PFSK-1 (cell line): ENCODE results near the gene POC1A.

Experiments
- FOXP2 ChIP-seq: optimal IDR thresholded peaks from 2 replicates; pipeline ENCODE3; 2011; ENCODE audit warnings: borderline replicate concordance, control low read depth, inconsistent platforms; ENCODE audit not compliant: insufficient read depth; ENCODE audit errors: extremely low read length, extremely low read depth
- POLR2AphosphoS5 ChIP-seq: IDR thresholded peaks from 2 replicates; pipeline ENCODE4 v1.6.1; 2012; ENCODE audit warnings: low read depth, mild to moderate bottlenecking, control low read depth, low read length, moderate library complexity
- SIN3A ChIP-seq: IDR thresholded peaks from 2 replicates; pipeline ENCODE4 v1.6.1; 2012; ENCODE audit warnings: mild to moderate bottlenecking, low read length, moderate library complexity, borderline replicate concordance; ENCODE audit not compliant: insufficient read depth
- TAF1 ChIP-seq: IDR thresholded peaks from 2 replicates; pipeline ENCODE4 v1.6.1; 2012; ENCODE audit warnings: low read length, control low read depth, borderline replicate concordance; ENCODE audit not compliant: insufficient read depth
- TF ChIP-seq, protein P1 (sequence below), 2 experiments: IDR thresholded peaks; 2 replicates each; pipeline versions ENCODE4 v1.6.1 to v1.8.0; 2011 to 2012; ENCODE audit warnings: low read depth in 2 of 2, low read length in 2 of 2, control low read depth in 1 of 2, inconsistent platforms in 1 of 2, mild to moderate bottlenecking in 1 of 2, moderate library complexity in 1 of 2; ENCODE audit not compliant: insufficient read depth in 1 of 2

DNA sequence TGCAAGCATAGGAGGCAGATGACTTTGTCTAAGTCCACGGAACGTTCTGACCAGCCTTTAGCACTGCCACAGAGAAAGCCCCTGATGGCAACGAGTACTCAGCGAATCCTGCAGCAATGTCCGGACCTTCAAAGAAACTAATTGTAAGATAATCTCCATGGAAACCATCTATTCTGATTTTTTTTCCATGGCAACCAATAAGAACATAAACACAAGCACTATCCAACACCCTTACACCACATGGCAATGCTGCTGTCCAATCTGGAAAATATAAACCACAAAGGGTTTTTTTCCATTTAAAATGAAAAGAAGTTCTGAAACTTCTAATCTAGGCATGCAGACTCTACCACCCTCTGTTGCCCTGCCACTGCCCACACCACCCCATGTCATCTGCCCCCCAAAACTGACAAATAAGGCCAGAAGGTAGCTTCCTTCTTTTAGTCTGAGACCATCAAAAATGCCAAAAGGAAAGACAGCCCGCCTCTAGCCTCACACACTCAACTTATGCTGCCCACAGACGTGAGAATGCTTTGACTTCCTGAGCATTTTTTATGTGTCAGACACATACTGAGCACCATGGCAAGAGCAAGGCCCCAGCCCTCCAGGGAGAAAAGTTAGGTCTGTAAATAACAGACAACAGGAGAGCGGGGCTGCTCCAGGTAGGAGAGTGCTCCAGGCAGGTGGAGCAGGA lies 44.5 kb downstream of the POC1A start:
- no peak for TF ChIP-seq POLR2AphosphoS5
- no peak for TF ChIP-seq TAF1
- no peak for TF ChIP-seq SIN3A
- TF ChIP-seq, protein P1, sequence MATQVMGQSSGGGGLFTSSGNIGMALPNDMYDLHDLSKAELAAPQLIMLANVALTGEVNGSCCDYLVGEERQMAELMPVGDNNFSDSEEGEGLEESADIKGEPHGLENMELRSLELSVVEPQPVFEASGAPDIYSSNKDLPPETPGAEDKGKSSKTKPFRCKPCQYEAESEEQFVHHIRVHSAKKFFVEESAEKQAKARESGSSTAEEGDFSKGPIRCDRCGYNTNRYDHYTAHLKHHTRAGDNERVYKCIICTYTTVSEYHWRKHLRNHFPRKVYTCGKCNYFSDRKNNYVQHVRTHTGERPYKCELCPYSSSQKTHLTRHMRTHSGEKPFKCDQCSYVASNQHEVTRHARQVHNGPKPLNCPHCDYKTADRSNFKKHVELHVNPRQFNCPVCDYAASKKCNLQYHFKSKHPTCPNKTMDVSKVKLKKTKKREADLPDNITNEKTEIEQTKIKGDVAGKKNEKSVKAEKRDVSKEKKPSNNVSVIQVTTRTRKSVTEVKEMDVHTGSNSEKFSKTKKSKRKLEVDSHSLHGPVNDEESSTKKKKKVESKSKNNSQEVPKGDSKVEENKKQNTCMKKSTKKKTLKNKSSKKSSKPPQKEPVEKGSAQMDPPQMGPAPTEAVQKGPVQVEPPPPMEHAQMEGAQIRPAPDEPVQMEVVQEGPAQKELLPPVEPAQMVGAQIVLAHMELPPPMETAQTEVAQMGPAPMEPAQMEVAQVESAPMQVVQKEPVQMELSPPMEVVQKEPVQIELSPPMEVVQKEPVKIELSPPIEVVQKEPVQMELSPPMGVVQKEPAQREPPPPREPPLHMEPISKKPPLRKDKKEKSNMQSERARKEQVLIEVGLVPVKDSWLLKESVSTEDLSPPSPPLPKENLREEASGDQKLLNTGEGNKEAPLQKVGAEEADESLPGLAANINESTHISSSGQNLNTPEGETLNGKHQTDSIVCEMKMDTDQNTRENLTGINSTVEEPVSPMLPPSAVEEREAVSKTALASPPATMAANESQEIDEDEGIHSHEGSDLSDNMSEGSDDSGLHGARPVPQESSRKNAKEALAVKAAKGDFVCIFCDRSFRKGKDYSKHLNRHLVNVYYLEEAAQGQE (IDR thresholded peaks at IDR 0.05; ENCODE audit: insufficient read depth in 1 of 2, low read depth in 2 of 2, low read length in 2 of 2): no peak
- no peak for TF ChIP-seq FOXP2
